IPS DF 4.7 (cell line): ENCODE data around the gene DUT.

Experiments used
- DNase-seq: peaks from one replicate; pipeline ENCODE4 v3.0.0-alpha.2; 2013; ENCODE audit warnings: low spot score; ENCODE audit errors: extremely low read depth

DUT gene

GRCh38 chr15:48371550-48371949, 40.3 kb downstream of the DUT start:
- DNase-seq, result no peak

GRCh38 chr15:48371961-48372360, 40.7 kb downstream of the DUT start:
- DNase-seq, result no peak

- DNase-seq, result no peak
Measured at GRCh38 chr15:48373821-48374451, 42.7 kb downstream of the DUT start.

DNA sequence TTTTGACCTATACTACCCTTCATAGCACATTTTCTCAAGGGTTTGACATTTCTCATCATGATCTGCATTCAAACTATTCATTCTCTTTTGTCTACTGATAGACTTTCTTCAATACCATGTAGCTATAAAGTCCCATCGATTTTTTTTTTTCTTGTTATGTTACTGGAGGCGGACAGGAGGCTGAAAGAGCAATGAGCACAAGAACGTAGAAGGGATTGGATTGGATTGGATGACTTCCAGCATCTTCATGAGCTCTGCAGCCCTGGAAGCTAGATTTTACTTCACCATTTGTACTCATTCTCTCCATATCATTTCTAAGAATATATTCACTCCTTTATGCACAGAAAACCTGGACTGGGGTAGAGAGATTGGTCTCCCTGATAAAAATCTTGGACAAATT, 43.2 kb downstream of the DUT start:
- no peak for DNase-seq

DNA sequence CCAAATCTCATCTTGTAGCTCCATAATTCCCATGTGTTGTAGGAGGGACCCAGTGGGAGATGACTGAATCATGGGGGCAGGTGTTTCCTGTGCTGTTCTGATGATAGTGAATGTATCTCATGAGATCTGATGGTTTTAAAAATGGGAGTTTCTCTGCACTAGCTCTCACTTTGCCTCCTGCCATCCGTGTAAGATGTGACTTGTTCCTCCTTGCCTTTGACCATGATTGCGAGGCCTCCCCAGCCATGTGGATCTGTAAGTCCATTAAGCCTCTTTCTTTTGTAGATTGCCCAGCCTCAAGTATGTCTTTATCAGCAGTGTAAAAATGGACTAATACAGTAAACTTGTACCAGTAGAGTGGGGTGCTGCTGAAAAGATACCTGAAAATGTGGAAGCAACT, 44.5 kb downstream of the DUT start:
- no peak for DNase-seq

DNA sequence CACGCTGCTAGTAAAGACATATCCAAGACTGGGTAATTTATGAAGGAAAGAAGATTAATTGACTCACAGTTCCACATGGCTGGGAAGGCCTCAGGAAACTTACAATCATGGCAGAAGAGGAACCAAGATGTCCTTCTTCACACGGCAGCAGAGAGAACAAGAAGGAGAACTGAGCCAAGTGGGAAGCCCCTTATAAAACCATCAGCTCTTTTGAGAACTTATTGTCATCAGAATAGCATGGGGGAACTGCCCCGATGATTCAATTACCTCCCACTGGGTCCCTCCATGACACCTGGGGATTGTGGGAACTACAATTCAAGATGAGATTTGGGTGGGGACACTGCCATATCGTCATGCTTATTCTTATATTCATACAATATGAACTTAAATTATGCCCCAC, 49.0 kb downstream of the DUT start:
- DNase-seq, result no peak

GRCh38 chr15:48381861-48382260, 50.6 kb downstream of the DUT start:
- no peak for DNase-seq

- no peak for DNase-seq
Measured at GRCh38 chr15:48383031-48383430, 51.8 kb downstream of the DUT start.

DNA sequence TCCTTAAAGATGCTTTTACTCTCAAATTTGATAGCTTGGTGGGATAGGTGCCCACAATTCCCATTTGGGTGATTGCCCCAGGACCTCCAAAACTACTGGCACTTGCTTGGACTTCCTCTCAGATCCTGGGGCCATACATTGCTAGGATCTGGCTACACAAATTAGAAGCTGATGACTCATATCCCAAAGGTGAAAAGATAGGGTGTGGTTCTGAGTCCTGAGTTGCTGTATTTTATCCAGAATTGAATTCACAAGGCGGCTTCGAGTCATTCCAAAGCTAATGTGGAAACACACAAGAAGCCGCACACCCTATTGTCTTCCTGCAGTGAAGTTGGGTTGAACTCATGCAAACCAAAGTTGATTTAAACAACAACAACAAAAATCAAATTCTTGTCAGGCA, 53.4 kb downstream of the DUT start:
- DNase-seq, result no peak

DNA sequence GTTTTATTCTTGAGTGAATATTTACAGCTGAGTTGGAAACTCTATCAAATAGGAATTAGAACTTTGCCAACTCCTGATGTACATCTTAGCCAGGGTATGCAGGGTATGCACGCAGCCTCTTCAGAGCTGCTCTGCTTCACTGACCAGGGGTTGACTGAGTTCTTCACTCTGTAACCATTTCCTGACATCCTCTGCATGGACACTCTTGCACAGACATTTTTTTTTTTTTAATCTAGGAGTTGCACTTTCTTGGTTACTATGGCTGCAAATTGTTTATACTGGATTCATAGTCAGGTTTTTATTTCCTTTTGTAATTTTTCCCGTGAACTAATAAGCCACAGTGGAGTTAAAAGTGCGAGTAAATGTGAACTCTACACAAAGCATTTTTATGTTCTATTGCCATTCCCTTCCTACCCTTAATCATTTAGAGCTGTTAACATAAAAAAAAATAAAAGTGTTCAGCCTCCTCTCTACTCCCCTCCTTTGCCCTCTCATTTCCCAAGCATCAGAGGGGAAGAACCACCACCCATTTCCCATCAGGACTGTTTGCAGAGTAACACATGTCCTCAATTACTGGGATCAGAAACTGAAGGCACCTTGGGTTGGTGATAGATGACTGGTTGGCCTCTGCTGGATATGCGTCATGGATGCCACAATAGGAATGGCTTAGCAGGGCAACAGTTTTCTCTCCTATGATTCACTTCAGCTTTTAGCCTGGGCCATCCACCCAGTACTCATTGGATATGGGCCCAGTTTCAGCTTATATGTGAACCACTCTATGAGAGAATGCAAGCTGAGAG, 54.0 kb downstream of the DUT start:
- no peak for DNase-seq

GRCh38 chr15:48388016-48388851, 57.0 kb downstream of the DUT start:
- DNase-seq, result no peak

- no peak for DNase-seq
Measured at GRCh38 chr15:48388910-48389309, 57.7 kb downstream of the DUT start.

DNA sequence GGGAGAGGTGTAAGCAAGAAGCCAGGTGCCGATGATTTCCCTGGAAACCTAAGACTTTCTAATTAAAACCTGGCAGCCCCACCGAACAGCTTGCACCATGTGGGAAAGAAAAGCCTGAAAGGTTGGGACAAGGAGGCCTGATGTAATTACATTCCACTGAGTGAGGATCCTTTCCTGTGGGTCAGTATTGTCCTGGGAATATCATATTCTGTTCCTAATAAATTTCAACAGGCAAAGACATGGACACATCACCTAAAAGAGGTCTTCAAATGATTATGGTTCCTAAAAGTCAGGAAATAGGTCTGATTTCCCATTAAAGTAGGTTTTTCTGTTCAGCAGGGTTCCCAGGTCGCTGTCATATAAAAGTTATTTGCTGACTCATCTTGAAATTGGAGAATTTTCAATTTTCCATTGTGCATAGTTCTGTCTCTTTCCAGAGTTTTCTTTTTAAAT, 58.5 kb downstream of the DUT start:
- no peak for DNase-seq

DNA sequence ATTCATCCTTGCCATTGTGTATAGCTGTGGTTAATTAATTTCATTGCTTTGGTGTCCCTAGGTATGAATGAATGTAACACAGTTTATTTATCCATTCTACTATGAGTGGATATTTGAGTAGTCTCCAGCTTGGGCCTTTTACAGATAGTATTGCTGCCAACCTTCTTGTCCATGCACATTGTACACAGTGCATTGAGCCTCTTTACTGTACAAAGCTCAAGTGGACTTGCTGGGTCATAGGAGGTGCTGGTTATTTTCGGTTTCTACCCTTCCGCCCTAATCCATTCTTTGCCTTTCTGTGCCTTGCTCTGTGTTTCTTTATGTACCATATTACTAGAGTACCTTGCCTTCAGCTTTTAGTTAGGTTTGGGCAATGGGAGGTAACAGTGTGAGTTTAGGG, 60.7 kb downstream of the DUT start:
- DNase-seq, result no peak

- no peak for DNase-seq
Measured at GRCh38 chr15:48392356-48392755, 61.1 kb downstream of the DUT start.
